ENCODE data around the gene HIRIP3. TPM values are rescaled to one million over a fixed set of nuclear protein-coding genes. Genes with fewer than 3 reads are reported as not detected.
"Not testable (repeated sequence)": the region's sequence is repeated elsewhere in the genome, so short reads cannot be mapped to it uniquely, and the experiment has no call there.

The HIRIP3 gene
- total RNA-seq, 1 experiment from 2014 or later, result 25.3 TPM

- Histone ChIP-seq H3K9me3 (ENCODE audit: control insufficient read depth, insufficient read depth, low read depth, low read length) (no peaks in the 10 kb centered on the region), H3K27me3 (ENCODE audit: control insufficient read depth, insufficient read depth, low read length) (no peaks in the 10 kb centered on the region), H3K4me1 (ENCODE audit: control insufficient read depth, insufficient read depth, low read length) (peaks cover 15% of the 10 kb centered on the region), H3K36me3 (ENCODE audit: control insufficient read depth, insufficient read depth, low read length) (no peaks in the 10 kb centered on the region), H3K4me3 (ENCODE audit: low read depth in 2 of 2, low read length in 2 of 2) (peak within 1 kb of the TSS; percentile 69 to 72), H3K27ac (ENCODE audit: low read length) (peak within 1 kb of the TSS; percentile 94)
- in situ Hi-C loops (cut with HindIII; ENCODE audit: low pct_unique_long_range_greater_than_20kb, low sequenced_read_pairs) (no loop called here), intact Hi-C loops (cut with micrococcal nuclease; ENCODE audit: unreplicated experiment) (loop anchor here (2.0 kb wide), 1 partner anchor 17 kb away; no protein-coding TSS in a partner anchor)
- CTCF ChIA-PET, result interaction anchor here (1.2 kb wide), 1 partner anchor 45 kb away, joined by 5 read pairs; no protein-coding TSS in a partner anchor
- TSS peak; percentile 92 for BruUV-seq (replicated peaks)
- DNase-seq (ENCODE audit: low read depth, low spot score), result peak; percentile 64
- peak; percentile 97 for ATAC-seq
- TF ChIP-seq POLR2AphosphoS5 (IDR thresholded peaks at IDR 0.05; ENCODE audit: low read depth, low read length), result peak; percentile 79
- no peak for TF ChIP-seq TCF7L2 (IDR thresholded peaks at IDR 0.05; ENCODE audit: low read depth, low read length)
- POLR2A ChIA-PET, result interaction anchor here (0.5 to 1.6 kb wide), 7 partner anchors 12 to 123 kb away, joined by 3 to 12 read pairs (median 5); partner anchors contain the start of gene TAOK2
These were observed 33.7 kb downstream of the HIRIP3 start, which contains the start of gene TMEM219 for GRCh38 chr16:29961479-29962343. Gene TMEM219 (plus strand): TSS chr16:29962079. CDS start chr16:29963144, 1,065 bp downstream.

GRCh38 chr16:29961127-29961478 lies 34.3 kb downstream of the HIRIP3 start:
- no peak for ATAC-seq
- Histone ChIP-seq H3K4me3 (ENCODE audit: low read depth in 2 of 2, low read length in 2 of 2) (peak overlapping the region; percentile 69 to 72), H3K4me1 (ENCODE audit: control insufficient read depth, insufficient read depth, low read length) (peaks cover 15% of the 10 kb centered on the region), H3K27me3 (ENCODE audit: control insufficient read depth, insufficient read depth, low read length) (no peaks in the 10 kb centered on the region), H3K36me3 (ENCODE audit: control insufficient read depth, insufficient read depth, low read length) (no peaks in the 10 kb centered on the region), H3K9me3 (ENCODE audit: control insufficient read depth, insufficient read depth, low read depth, low read length) (no peaks in the 10 kb centered on the region), H3K27ac (ENCODE audit: low read length) (peak overlapping the region; percentile 86)
- intact Hi-C loops (cut with micrococcal nuclease; ENCODE audit: unreplicated experiment) (loop anchor here (2.0 kb wide), 1 partner anchor 16 kb away; no protein-coding TSS in a partner anchor), in situ Hi-C loops (cut with HindIII; ENCODE audit: low pct_unique_long_range_greater_than_20kb, low sequenced_read_pairs) (no loop called here)
- DNase-seq (ENCODE audit: low read depth, low spot score), result no peak
- ChIA-PET POLR2A (interaction anchor here (0.5 to 1.6 kb wide), 2 partner anchors 15 to 57 kb away, joined by 3 to 4 read pairs; no protein-coding TSS in a partner anchor), CTCF (interaction anchor here (1.2 kb wide), 1 partner anchor 44 kb away, joined by 5 read pairs; no protein-coding TSS in a partner anchor)
- no peak for TF ChIP-seq POLR2AphosphoS5 (IDR thresholded peaks at IDR 0.05; ENCODE audit: low read depth, low read length)
- TF ChIP-seq TCF7L2 (IDR thresholded peaks at IDR 0.05; ENCODE audit: low read depth, low read length), result no peak
- TF ChIP-seq CTCF (IDR thresholded peaks at IDR 0.05), result no peak
- TF ChIP-seq SIN3A (IDR thresholded peaks at IDR 0.05; ENCODE audit: borderline replicate concordance, insufficient read depth, low read depth, low read length), result no peak
- no peak for TF ChIP-seq REST (IDR thresholded peaks at IDR 0.05; ENCODE audit: insufficient read depth in 1 of 2, low read depth in 2 of 2, low read length in 1 of 2)
- no TSS peak for BruUV-seq (replicated peaks)

GRCh38 chr16:29959821-29960220 lies 35.6 kb downstream of the HIRIP3 start:
- DNase-seq (ENCODE audit: low read depth, low spot score); ATAC-seq; in situ Hi-C loops (cut with HindIII; ENCODE audit: low pct_unique_long_range_greater_than_20kb, low sequenced_read_pairs); POLR2A ChIA-PET; BruUV-seq (replicated peaks); H3K27ac ChIP-seq (ENCODE audit: low read length); H3K36me3 ChIP-seq (ENCODE audit: control insufficient read depth, insufficient read depth, low read length); CTCF ChIA-PET; H3K9me3 ChIP-seq (ENCODE audit: control insufficient read depth, insufficient read depth, low read depth, low read length); H3K4me3 ChIP-seq (ENCODE audit: low read depth in 2 of 2, low read length in 2 of 2); H3K27me3 ChIP-seq (ENCODE audit: control insufficient read depth, insufficient read depth, low read length): not testable (repeated sequence)
- intact Hi-C loops (cut with micrococcal nuclease; ENCODE audit: unreplicated experiment), result loop anchor here (2.0 kb wide), 1 partner anchor 15 kb away; no protein-coding TSS in a partner anchor
- peaks cover 15% of the 10 kb centered on the region for H3K4me1 ChIP-seq (ENCODE audit: control insufficient read depth, insufficient read depth, low read length)

All from Panc1 (cell line).